ENCODE measurements around the gene APBA1.

The APBA1 gene

GRCh38 chr9:69671879-69672595, at the start of gene APBA1:
Gene APBA1 (minus strand): TSS chr9:69672371.
- DNase-seq = peak in 13 of 14 donors; percentile 50 to 90 (median 79)

GRCh38 chr9:69719983-69720382, 47.8 kb upstream of the APBA1 start:
- DNase-seq = no peak

- no peak for DNase-seq
These were observed 47.2 kb upstream of the APBA1 start for GRCh38 chr9:69719367-69719766.

GRCh38 chr9:69718218-69718617, 46.0 kb upstream of the APBA1 start:
- DNase-seq = no peak

- no peak for DNase-seq
These were observed 43.7 kb upstream of the APBA1 start for GRCh38 chr9:69715825-69716224.

GRCh38 chr9:69715096-69715495, 42.9 kb upstream of the APBA1 start:
- no peak for DNase-seq

- no peak for DNase-seq
These were observed 25.3 kb upstream of the APBA1 start for GRCh38 chr9:69697475-69697874.

- no peak for DNase-seq
These were observed 24.6 kb upstream of the APBA1 start for GRCh38 chr9:69696802-69697201.

GRCh38 chr9:69689991-69690538, 17.9 kb upstream of the APBA1 start:
- no peak for DNase-seq

GRCh38 chr9:69683927-69684326, 11.8 kb upstream of the APBA1 start:
- DNase-seq = no peak

- no peak for DNase-seq
These were observed 6.8 kb upstream of the APBA1 start for GRCh38 chr9:69678843-69679538.

- no peak for DNase-seq
These were observed 5.8 kb upstream of the APBA1 start for GRCh38 chr9:69677931-69678330.

GRCh38 chr9:69675563-69675962, 3.4 kb upstream of the APBA1 start:
- DNase-seq = no peak

- no peak for DNase-seq
These were observed 2.7 kb upstream of the APBA1 start for GRCh38 chr9:69674716-69675438.

GRCh38 chr9:69674112-69674685, 2.0 kb upstream of the APBA1 start:
- DNase-seq = no peak

- DNase-seq = no peak
These were observed 1.1 kb upstream of the APBA1 start for GRCh38 chr9:69673311-69673640.

GRCh38 chr9:69672596-69673310, 582 bp upstream of the APBA1 start:
- DNase-seq = peak; percentile 18 to 93 (median 78)

GRCh38 chr9:69671311-69671878, 776 bp downstream of the APBA1 start:
- peak in 12 of 14 donors; percentile 21 to 68 (median 53) for DNase-seq

GRCh38 chr9:69667306-69667705, 4.9 kb downstream of the APBA1 start:
- no peak for DNase-seq

- DNase-seq = no peak
These were observed 11.9 kb downstream of the APBA1 start for GRCh38 chr9:69660304-69660703.

GRCh38 chr9:69658987-69659675, 13.0 kb downstream of the APBA1 start:
- DNase-seq = no peak

All from C1 segment of cervical spinal cord (tissue), 14 donors.